SU-DHL-6 (cell line): ENCODE results near the gene SKI.

Experiments
- H2AFZ ChIP-seq: fragments of 200-600 bp; sonication (generic); 2 replicates; pipeline ENCODE4 v1.6.1; 2014; ENCODE audit warnings: low read depth, mild to moderate bottlenecking, moderate library complexity, mixed read lengths, antibody characterized with exemption, low read length; ENCODE audit not compliant: severe bottlenecking
- H3F3A ChIP-seq: fragments of 200-600 bp; shearing (Covaris generic); 2 replicates; pipeline ENCODE4 v1.6.0; 2016; ENCODE audit warnings: antibody characterized with exemption, mild to moderate bottlenecking; ENCODE audit not compliant: insufficient read depth
- H3K27ac ChIP-seq: fragments of 200-600 bp; sonication (generic); 2 replicates; pipeline ENCODE4 v1.5.1; 2016; ENCODE audit warnings: low read depth, mild to moderate bottlenecking, low read length, moderate library complexity, mixed read lengths
- H3K27me3 ChIP-seq: fragments of 200-600 bp; sonication (generic), shearing (Covaris generic); 2 replicates; pipeline ENCODE4 v1.6.0; 2014; ENCODE audit warnings: mild to moderate bottlenecking, low read length
- H3K36me3 ChIP-seq: fragments of 200-600 bp; sonication (generic); 2 replicates; pipeline ENCODE4 v1.6.1; 2014; ENCODE audit warnings: mild to moderate bottlenecking, low read length, mixed read lengths
- H3K4me2 ChIP-seq: fragments of 300-600, 200-600 bp; shearing (Covaris generic), sonication (generic); 2 replicates; pipeline ENCODE4 v1.6.0; 2014; ENCODE audit warnings: low read length, low read depth, mild to moderate bottlenecking; ENCODE audit not compliant: poor library complexity, severe bottlenecking
- H3K4me3 ChIP-seq: fragments of 200-600 bp; sonication (generic); 2 replicates; pipeline ENCODE4 v1.5.1; 2014; ENCODE audit warnings: antibody characterized with exemption, low read length, mild to moderate bottlenecking, mixed read lengths; ENCODE audit not compliant: insufficient read depth, poor library complexity, severe bottlenecking
- H3K79me2 ChIP-seq: fragments of 200-600 bp; sonication (generic); 2 replicates; pipeline ENCODE4 v1.6.1; 2014; ENCODE audit warnings: mild to moderate bottlenecking, low read length, moderate library complexity; ENCODE audit not compliant: insufficient read depth
- H3K9ac ChIP-seq: fragments of 200-600 bp; sonication (generic); 2 replicates; pipeline ENCODE4 v1.7.0; 2014; ENCODE audit warnings: mild to moderate bottlenecking, low read length
- H3K9me2 ChIP-seq: fragments of 200-600 bp; sonication (generic); replicated peaks from 2 replicates; pipeline ENCODE4 v1.6.1; 2014; ENCODE audit warnings: low read length; ENCODE audit not compliant: insufficient read depth
- H3K9me3 ChIP-seq: fragments of 200-600 bp; sonication (generic); 2 replicates; pipeline ENCODE4 v1.6.1; 2014; ENCODE audit warnings: low read length, mixed read lengths; ENCODE audit not compliant: insufficient read depth
- H4K20me1 ChIP-seq: fragments of 200-600 bp; sonication (generic); 2 replicates; pipeline ENCODE4 v1.6.1; 2014; ENCODE audit warnings: low read depth, mild to moderate bottlenecking, antibody characterized with exemption, low read length, moderate library complexity, mixed read lengths
- EZH2phosphoT487 ChIP-seq: fragments of 200-600 bp; sonication (generic), shearing (Covaris generic); conservative IDR thresholded peaks from 2 replicates; pipeline ENCODE4 v1.6.1; 2018; ENCODE audit warnings: mild to moderate bottlenecking, antibody characterized with exemption, low read length, moderate library complexity, mixed read lengths
- TF ChIP-seq, protein P1 (sequence below): fragments of 200-600 bp; sonication (generic); IDR thresholded peaks from one replicate; pipeline ENCODE4 v1.5.1; 2017; ENCODE audit warnings: antibody characterized with exemption, mild to moderate bottlenecking, low read length, moderate library complexity; ENCODE audit not compliant: insufficient read depth, poor library complexity, severe bottlenecking

SKI gene

DNA sequence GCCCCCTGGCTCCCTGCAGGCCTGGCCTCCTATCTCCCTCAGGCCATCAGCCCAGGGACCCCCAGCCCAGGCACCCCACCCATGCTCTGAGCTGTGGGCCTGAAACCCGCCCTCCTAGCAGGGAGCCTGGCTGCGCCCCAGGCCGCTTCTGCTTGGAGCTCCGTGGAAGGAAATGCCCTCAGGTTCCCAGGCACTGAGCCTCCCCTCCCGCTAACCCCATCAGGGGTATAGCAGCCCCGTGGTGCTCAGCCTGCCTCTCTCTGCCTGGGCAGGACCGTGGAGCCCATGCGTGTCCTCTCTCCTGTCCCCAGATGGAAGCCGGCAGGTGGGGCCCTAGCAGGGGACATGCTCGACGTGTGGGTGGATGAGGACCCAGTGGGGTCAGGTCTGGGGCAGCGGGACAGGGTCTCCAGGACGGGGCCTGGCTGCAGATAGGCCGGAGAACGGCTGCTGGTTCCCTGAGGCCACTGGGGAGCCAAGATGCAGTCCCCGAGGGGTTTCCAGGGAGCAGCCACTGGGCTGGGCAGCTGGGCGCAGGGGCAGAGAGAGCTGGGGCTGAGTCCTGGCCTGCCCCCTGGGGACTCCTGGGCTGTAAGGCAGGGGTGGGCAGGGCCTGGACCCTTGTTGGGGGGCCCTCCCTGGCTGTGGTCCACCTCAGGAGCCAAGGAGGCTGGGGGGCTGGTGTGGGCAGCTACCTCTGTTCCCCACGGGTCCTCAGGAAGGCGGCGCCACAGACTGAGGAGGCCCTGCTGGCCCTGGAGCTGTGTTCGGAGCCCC, 87.7 kb downstream of the SKI start:
- H3K9ac ChIP-seq = no peak overlapping the region
- H3K27me3 ChIP-seq = no peaks in the 10 kb centered on the region
- no peaks in the 10 kb centered on the region for H3K36me3 ChIP-seq
- no peaks in the 10 kb centered on the region for H3K9me2 ChIP-seq
- H3F3A ChIP-seq = no peaks in the 10 kb centered on the region
- H3K4me3 ChIP-seq = no peak overlapping the region
- H3K4me2 ChIP-seq = no peak overlapping the region
- TF ChIP-seq EZH2phosphoT487 = no peak
- TF ChIP-seq, protein P1, sequence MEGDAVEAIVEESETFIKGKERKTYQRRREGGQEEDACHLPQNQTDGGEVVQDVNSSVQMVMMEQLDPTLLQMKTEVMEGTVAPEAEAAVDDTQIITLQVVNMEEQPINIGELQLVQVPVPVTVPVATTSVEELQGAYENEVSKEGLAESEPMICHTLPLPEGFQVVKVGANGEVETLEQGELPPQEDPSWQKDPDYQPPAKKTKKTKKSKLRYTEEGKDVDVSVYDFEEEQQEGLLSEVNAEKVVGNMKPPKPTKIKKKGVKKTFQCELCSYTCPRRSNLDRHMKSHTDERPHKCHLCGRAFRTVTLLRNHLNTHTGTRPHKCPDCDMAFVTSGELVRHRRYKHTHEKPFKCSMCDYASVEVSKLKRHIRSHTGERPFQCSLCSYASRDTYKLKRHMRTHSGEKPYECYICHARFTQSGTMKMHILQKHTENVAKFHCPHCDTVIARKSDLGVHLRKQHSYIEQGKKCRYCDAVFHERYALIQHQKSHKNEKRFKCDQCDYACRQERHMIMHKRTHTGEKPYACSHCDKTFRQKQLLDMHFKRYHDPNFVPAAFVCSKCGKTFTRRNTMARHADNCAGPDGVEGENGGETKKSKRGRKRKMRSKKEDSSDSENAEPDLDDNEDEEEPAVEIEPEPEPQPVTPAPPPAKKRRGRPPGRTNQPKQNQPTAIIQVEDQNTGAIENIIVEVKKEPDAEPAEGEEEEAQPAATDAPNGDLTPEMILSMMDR = no peak
- no peaks in the 10 kb centered on the region for H3K9me3 ChIP-seq
- no peak overlapping the region for H3K27ac ChIP-seq
- H3K79me2 ChIP-seq = no peaks in the 10 kb centered on the region
- H4K20me1 ChIP-seq = no peaks in the 10 kb centered on the region
- H2AFZ ChIP-seq = no peak overlapping the region

DNA sequence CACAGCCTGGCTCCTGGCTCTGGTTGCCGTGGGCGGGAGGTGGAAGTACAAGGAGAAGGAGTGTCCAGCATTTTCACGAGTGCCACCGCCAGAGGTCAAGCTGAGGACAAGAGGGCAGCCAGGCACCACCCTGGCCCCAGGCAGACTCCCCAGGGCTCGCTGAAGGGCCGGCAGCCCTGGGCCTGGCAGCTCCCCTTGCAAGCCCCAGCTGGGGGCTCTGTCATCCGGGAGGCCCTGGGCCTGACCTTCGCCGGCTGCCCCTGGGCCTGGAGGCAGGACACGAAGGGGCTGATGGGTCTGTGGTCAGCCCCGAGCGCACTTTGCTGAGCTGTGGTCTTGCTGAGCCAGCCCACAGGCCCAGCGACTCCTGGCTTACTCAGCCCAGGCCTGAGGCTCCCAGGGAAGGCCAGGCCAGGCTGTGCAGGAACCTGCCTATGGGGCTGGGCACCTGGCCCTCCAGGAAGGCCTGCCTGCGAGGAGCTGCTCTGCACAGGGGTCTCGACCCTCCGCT, 88.4 kb downstream of the SKI start:
- H3K27ac ChIP-seq = no peak overlapping the region
- H3K9ac ChIP-seq = no peak overlapping the region
- no peaks in the 10 kb centered on the region for H3K9me3 ChIP-seq
- H4K20me1 ChIP-seq = no peaks in the 10 kb centered on the region
- H3K27me3 ChIP-seq = no peaks in the 10 kb centered on the region
- H2AFZ ChIP-seq = no peak overlapping the region
- H3K9me2 ChIP-seq = no peaks in the 10 kb centered on the region
- H3K4me2 ChIP-seq = no peak overlapping the region
- no peak overlapping the region for H3K4me3 ChIP-seq
- no peaks in the 10 kb centered on the region for H3F3A ChIP-seq
- no peaks in the 10 kb centered on the region for H3K79me2 ChIP-seq
- no peak for TF ChIP-seq EZH2phosphoT487
- TF ChIP-seq, protein P1 = no peak
- H3K36me3 ChIP-seq = no peaks in the 10 kb centered on the region

DNA sequence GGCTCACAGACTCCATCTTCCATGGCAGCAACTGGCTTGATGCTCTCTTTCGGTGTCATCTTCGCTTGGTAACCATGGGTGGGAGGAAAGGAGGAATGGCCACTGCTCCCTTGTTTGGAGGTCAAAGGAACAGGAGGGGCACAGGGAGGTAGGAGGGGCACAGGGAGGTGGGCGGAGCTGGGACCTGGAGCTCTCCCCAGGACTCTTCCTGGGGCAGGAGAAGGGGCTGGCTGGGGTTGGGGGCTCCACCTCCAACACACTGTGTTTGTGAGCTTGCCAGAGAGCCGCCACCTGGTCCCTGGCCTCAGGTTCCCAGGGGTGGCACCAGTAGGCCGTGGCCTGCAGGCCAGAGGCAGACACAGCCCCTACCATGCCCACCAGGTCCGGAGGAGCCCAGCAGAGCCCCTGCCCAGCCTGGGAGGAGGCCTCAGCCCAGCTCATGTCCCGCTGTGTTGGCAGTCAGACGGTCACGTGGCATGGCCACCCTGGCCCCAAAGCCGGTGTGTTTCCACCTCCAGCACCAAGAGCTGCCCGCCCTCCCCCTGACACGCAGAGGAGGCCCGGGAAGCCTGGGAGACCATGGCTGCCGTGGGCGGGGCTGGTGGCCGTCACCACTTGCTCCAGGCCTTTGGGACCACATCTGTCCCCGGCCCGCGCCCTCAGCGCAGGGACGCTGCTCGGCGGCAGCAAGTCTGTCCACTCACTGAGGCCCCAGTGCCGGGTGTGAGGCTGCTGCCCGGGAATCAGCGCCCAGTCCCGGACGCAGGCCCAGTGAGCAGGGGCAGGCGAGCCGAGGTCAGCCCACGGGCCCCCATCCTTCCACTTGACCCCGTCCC, 89.3 kb downstream of the SKI start:
- no peak overlapping the region for H3K4me3 ChIP-seq
- H3K27me3 ChIP-seq = no peaks in the 10 kb centered on the region
- H3F3A ChIP-seq = no peaks in the 10 kb centered on the region
- no peak overlapping the region for H3K4me2 ChIP-seq
- no peak overlapping the region for H2AFZ ChIP-seq
- H4K20me1 ChIP-seq = no peaks in the 10 kb centered on the region
- H3K9me2 ChIP-seq = no peaks in the 10 kb centered on the region
- no peaks in the 10 kb centered on the region for H3K36me3 ChIP-seq
- H3K9me3 ChIP-seq = no peaks in the 10 kb centered on the region
- H3K9ac ChIP-seq = no peak overlapping the region
- no peak overlapping the region for H3K27ac ChIP-seq
- no peaks in the 10 kb centered on the region for H3K79me2 ChIP-seq
- TF ChIP-seq, protein P1 = no peak
